GM18951 (cell line): ENCODE measurements around the gene DOK6.
"Not testable (repeated sequence)": the region's sequence is repeated elsewhere in the genome, so short reads cannot be mapped to it uniquely, and the experiment has no call there.

Experiments
- POLR2A ChIP-seq: IDR thresholded peaks from 4 replicates; pipeline ENCODE4 v1.6.1; 2011; ENCODE audit warnings: mild to moderate bottlenecking; ENCODE audit not compliant: insufficient read length, insufficient read depth; ENCODE audit errors: extremely low read depth
- in situ Hi-C: fragments of 300-500 bp; cut with MboI; formaldehyde crosslinking; loops from one replicate; pipeline ENCODE4 v1.12.0; 2022; ENCODE audit warnings: low sequenced_read_pairs, mixed read lengths, inconsistent platforms; ENCODE audit not compliant: unreplicated experiment

The DOK6 gene

GRCh38 chr18:69400253-69400975, at the start of gene DOK6:
TSS of gene DOK6 (plus strand) at chr18:69400888.
- no peak for TF ChIP-seq POLR2A
- in situ Hi-C loops = no loop called here

GRCh38 chr18:69353023-69353422, 47.7 kb upstream of the DOK6 start:
- no peak for TF ChIP-seq POLR2A
- in situ Hi-C loops = no loop called here

GRCh38 chr18:69357590-69357989, 43.1 kb upstream of the DOK6 start:
- in situ Hi-C loops = no loop called here
- no peak for TF ChIP-seq POLR2A

- in situ Hi-C loops = no loop called here
- TF ChIP-seq POLR2A = no peak
These were observed 42.3 kb upstream of the DOK6 start for GRCh38 chr18:69358212-69358895.

- in situ Hi-C loops = not testable (repeated sequence)
These were observed 40.9 kb upstream of the DOK6 start for GRCh38 chr18:69359768-69360167.

GRCh38 chr18:69364930-69365329, 35.8 kb upstream of the DOK6 start:
- no peak for TF ChIP-seq POLR2A
- in situ Hi-C loops = no loop called here

- in situ Hi-C loops = no loop called here
- TF ChIP-seq POLR2A = no peak
These were observed 35.0 kb upstream of the DOK6 start for GRCh38 chr18:69365658-69366057.

GRCh38 chr18:69367104-69367503, 33.6 kb upstream of the DOK6 start:
- in situ Hi-C loops = no loop called here
- no peak for TF ChIP-seq POLR2A

- TF ChIP-seq POLR2A = no peak
- in situ Hi-C loops = no loop called here
These were observed 29.0 kb upstream of the DOK6 start for GRCh38 chr18:69371729-69372128.

- TF ChIP-seq POLR2A = no peak
- in situ Hi-C loops = no loop called here
These were observed 20.4 kb upstream of the DOK6 start for GRCh38 chr18:69380324-69380723.

- no peak for TF ChIP-seq POLR2A
- in situ Hi-C loops = no loop called here
These were observed 17.5 kb upstream of the DOK6 start for GRCh38 chr18:69383186-69383585.

GRCh38 chr18:69387186-69387585, 13.5 kb upstream of the DOK6 start:
- in situ Hi-C loops = no loop called here
- no peak for TF ChIP-seq POLR2A

GRCh38 chr18:69388222-69388621, 12.5 kb upstream of the DOK6 start:
- TF ChIP-seq POLR2A = no peak
- in situ Hi-C loops = no loop called here

GRCh38 chr18:69397096-69397495, 3.6 kb upstream of the DOK6 start:
- in situ Hi-C loops = no loop called here
- no peak for TF ChIP-seq POLR2A

GRCh38 chr18:69399253-69399652, 1.4 kb upstream of the DOK6 start:
- no peak for TF ChIP-seq POLR2A
- in situ Hi-C loops = no loop called here

- TF ChIP-seq POLR2A = no peak
- in situ Hi-C loops = no loop called here
These were observed 213 bp downstream of the DOK6 start for GRCh38 chr18:69400976-69401225.
